Natural killer cell (primary cell): ENCODE measurements around the gene FTO. TPM values are rescaled to one million over a fixed set of nuclear protein-coding genes. Genes with fewer than 3 reads are reported as not detected.

Experiments used
- ATAC-seq, 3 donors: fragments of 150-1000 bp in 2 of 3; fragments of 200-7000 bp in 1 of 3; cut with Tn5 transposase; 1 replicate in 1 of 3; 2 replicates in 2 of 3; pipeline ENCODE4 v1.10.0; 2021; ENCODE audit warnings: mild to moderate bottlenecking in 2 of 3, moderate library complexity in 2 of 3
- DNase-seq, 2 donors: peaks; one replicate each; pipeline versions ENCODE4 v3.0.0 to v3.0.0-alpha.2; 2013 to 2021; ENCODE audit warnings: mixed read lengths in 1 of 2
- H3K27ac ChIP-seq: one replicate; pipeline ENCODE4 v1.5.1; 2013; ENCODE audit warnings: mild to moderate bottlenecking, low read length
- H3K27me3 ChIP-seq: one replicate; pipeline ENCODE4 v1.6.1; 2013; ENCODE audit warnings: low read length; ENCODE audit not compliant: control insufficient read depth, insufficient read depth
- H3K36me3 ChIP-seq: one replicate; pipeline ENCODE4 v1.6.1; 2013; ENCODE audit warnings: low read length; ENCODE audit not compliant: control insufficient read depth, insufficient read depth
- H3K4me1 ChIP-seq: one replicate; pipeline ENCODE4 v1.6.1; 2013; ENCODE audit warnings: low read length; ENCODE audit not compliant: control insufficient read depth, insufficient read depth
- H3K4me3 ChIP-seq: one replicate; pipeline ENCODE4 v1.5.1; 2013; ENCODE audit warnings: low read length
- H3K9me3 ChIP-seq: one replicate; pipeline ENCODE4 v1.6.1; 2013; ENCODE audit warnings: low read length; ENCODE audit not compliant: control insufficient read depth, insufficient read depth
- H3K27ac Mint-ChIP-seq, 2 donors: one replicate each; pipeline ENCODE4 v1.8.0; 2022; ENCODE audit warnings: mild to moderate bottlenecking in 2 of 2, mixed read lengths in 2 of 2, moderate library complexity in 1 of 2
- H3K27me3 Mint-ChIP-seq, 2 donors: one replicate each; pipeline ENCODE4 v1.8.0; 2022; ENCODE audit warnings: low read depth in 2 of 2, mixed read lengths in 2 of 2
- H3K36me3 Mint-ChIP-seq: one replicate; pipeline ENCODE4 v1.8.0; 2022; ENCODE audit warnings: mixed read lengths
- H3K4me1 Mint-ChIP-seq, 2 donors: one replicate each; pipeline ENCODE4 v1.8.0; 2022; ENCODE audit warnings: mixed read lengths in 2 of 2
- H3K4me3 Mint-ChIP-seq: one replicate; pipeline ENCODE4 v1.8.0; 2022; ENCODE audit warnings: mild to moderate bottlenecking, moderate library complexity, mixed read lengths
- H3K9me3 Mint-ChIP-seq, 2 donors: one replicate each; pipeline ENCODE4 v1.8.0; 2022; ENCODE audit warnings: mixed read lengths in 2 of 2
- WGBS: methylation state at CpG from one replicate; pipeline ENCODE4 v1.1.7; 2013; ENCODE audit warnings: missing lambda C conversion rate; ENCODE audit not compliant: insufficient coverage; 5-methylcytosine and 5-hydroxymethylcytosine counted together
- intact Hi-C: fragments of 100-400 bp; cut with micrococcal nuclease; formaldehyde crosslinking; loops from one replicate; pipeline ENCODE4 v1.14.2; 2022
- total RNA-seq, 4 donors: library from RNA; stranded (reverse); fragments of 120-200 nt in 1 of 4; gene quantifications; one replicate each; pipeline versions ENCODE4 v1.2.3 to v1.2.4, GENCODE V29; 2013 to 2022
- TF ChIP-seq, protein P1 (sequence below): fragments of 200-600 bp; IDR thresholded peaks from one replicate; pipeline ENCODE4 v1.8.0; 2022; ENCODE audit warnings: antibody characterized with exemption

The FTO gene
- total RNA-seq, 3 donors from 2014 or later (not counting 1 experiment from before 2014, with no cell fraction given): 55.4 to 70.5 (median 55.4) TPM

DNA sequence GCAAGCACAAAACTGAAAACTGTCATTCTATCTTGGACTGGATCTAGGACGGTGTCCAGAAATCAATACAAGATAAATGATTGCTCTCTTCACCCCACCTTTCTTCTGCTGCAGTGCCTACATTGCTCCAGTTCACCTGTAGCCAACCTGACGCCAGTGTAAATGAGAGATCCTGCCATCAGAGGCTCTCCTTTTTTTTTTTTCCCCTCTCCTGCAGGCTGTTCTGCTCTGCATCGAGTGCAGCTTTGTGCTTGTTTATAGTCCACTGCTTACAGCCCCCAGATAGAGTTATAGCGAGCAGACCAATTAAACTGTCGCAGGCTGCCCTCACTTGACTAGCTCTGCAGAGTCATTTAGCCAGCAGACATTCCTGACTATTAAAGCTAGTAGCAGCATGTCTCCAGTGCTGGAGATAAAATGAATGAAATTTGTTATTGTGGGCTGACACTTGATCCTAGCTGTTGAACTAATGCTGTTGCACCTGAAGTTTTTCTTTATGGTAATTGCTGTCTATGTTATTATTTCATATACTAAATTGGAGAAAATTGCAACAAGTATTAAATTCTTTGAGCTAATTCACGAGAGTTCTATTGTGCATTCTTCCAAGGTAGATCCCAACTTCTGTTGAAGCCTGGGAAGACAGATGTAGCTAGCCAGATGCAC lies 257.1 kb downstream of the FTO start:
- Histone ChIP-seq H3K9me3 (no peaks in the 10 kb centered on the region), H3K36me3 (no peaks in the 10 kb centered on the region), H3K4me3 (no peak overlapping the region), H3K27me3 (no peaks in the 10 kb centered on the region), H3K27ac (no peak overlapping the region), H3K4me1 (no peaks in the 10 kb centered on the region)
- Mint-ChIP-seq H3K27ac (peak overlapping the region in 1 of 2 donors; percentile 52), H3K9me3 (no peaks in the 10 kb centered on the region), H3K27me3 (no peaks in the 10 kb centered on the region), H3K4me1 (peaks cover 6 to 8% of the 10 kb centered on the region in 2 donors), H3K36me3 (no peaks in the 10 kb centered on the region), H3K4me3 (no peak overlapping the region)
- intact Hi-C loops: no loop called here
- no peak for DNase-seq
- 97% methylated on average over 6 of the region's 6 CpGs for WGBS
- no peak for ATAC-seq
- TF ChIP-seq, protein P1, sequence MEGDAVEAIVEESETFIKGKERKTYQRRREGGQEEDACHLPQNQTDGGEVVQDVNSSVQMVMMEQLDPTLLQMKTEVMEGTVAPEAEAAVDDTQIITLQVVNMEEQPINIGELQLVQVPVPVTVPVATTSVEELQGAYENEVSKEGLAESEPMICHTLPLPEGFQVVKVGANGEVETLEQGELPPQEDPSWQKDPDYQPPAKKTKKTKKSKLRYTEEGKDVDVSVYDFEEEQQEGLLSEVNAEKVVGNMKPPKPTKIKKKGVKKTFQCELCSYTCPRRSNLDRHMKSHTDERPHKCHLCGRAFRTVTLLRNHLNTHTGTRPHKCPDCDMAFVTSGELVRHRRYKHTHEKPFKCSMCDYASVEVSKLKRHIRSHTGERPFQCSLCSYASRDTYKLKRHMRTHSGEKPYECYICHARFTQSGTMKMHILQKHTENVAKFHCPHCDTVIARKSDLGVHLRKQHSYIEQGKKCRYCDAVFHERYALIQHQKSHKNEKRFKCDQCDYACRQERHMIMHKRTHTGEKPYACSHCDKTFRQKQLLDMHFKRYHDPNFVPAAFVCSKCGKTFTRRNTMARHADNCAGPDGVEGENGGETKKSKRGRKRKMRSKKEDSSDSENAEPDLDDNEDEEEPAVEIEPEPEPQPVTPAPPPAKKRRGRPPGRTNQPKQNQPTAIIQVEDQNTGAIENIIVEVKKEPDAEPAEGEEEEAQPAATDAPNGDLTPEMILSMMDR: no peak

DNA sequence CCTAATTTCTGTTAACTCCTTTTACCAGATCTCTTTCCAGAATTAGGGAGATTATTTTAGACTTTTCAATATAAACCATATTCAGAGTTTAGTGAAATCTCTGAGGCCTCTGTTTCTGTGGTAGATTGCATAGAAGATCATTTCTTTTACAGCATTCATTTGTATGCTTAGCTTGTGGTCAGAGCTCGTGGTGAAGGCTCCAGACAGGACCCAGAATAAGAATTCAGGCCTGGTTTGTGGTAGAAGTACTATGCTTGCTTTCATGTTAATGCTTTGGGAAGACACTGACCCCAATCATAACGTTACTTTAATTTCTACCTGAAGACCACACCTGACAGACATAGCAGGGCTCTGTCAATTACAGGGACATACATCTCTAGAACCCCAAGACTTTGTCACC lies 258.1 kb downstream of the FTO start:
- intact Hi-C loops: no loop called here
- Histone ChIP-seq H3K36me3 (no peaks in the 10 kb centered on the region), H3K4me1 (no peaks in the 10 kb centered on the region), H3K27ac (no peak overlapping the region), H3K27me3 (no peaks in the 10 kb centered on the region), H3K9me3 (no peaks in the 10 kb centered on the region), H3K4me3 (no peak overlapping the region)
- no peak overlapping the region for H3K27ac Mint-ChIP-seq
- WGBS: 38% methylated on average over 2 of the region's 2 CpGs
- H3K27me3 Mint-ChIP-seq: no peaks in the 10 kb centered on the region
- DNase-seq (no peak), ATAC-seq (no peak)
- H3K4me1 Mint-ChIP-seq: peaks cover 6 to 8% of the 10 kb centered on the region in 2 donors
- no peaks in the 10 kb centered on the region for H3K36me3 Mint-ChIP-seq
- H3K4me3 Mint-ChIP-seq: no peak overlapping the region
- TF ChIP-seq, protein P1: no peak
- no peaks in the 10 kb centered on the region for H3K9me3 Mint-ChIP-seq

DNA sequence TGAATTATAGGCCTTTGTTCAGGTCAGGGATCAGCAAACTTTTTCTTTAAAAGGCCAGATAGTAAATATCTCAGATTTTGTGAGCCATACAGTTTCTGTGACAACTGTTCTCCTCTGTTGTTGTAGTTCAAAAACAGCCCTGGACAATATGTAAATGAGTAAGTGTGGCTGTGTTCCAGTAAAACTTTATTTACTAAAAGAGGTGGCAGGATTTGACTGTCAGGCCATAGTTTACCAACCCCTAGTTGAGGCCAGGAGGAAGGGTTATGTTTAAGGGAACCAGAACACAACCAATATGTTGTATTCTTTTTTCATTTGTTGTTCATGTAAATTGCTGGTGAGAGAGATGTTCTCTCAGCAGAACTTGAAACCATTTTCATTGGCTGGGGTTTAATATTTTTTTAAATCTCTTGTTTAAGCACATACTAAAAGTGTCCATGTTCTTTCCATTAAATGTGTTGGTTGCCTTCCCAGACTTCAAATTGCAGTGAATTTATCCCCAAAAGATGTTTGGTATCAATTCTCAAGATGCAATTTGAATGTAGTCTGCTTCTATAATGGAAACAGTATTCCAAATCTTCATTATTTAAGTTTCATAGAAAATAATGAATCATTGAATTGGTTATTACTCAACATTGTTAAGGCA lies 260.3 kb downstream of the FTO start:
- DNase-seq (no peak), ATAC-seq (no peak)
- no peaks in the 10 kb centered on the region for H3K4me1 ChIP-seq
- Mint-ChIP-seq H3K4me1 (peaks cover 11 to 16% of the 10 kb centered on the region in 2 donors), H3K27me3 (no peaks in the 10 kb centered on the region), H3K9me3 (no peaks in the 10 kb centered on the region), H3K27ac (no peak overlapping the region), H3K4me3 (no peak overlapping the region), H3K36me3 (no peaks in the 10 kb centered on the region)
- H3K27me3 ChIP-seq: no peaks in the 10 kb centered on the region
- TF ChIP-seq, protein P1: no peak
- intact Hi-C loops: no loop called here
- H3K4me3 ChIP-seq: no peak overlapping the region
- H3K36me3 ChIP-seq: no peaks in the 10 kb centered on the region
- no peak overlapping the region for H3K27ac ChIP-seq
- no peaks in the 10 kb centered on the region for H3K9me3 ChIP-seq
